ENCODE measurements around the gene MCRIP2.

GRCh38 chr16:620700-621525 is 20.7 kb upstream of the MCRIP2 start:
- TF ChIP-seq, protein P1, sequence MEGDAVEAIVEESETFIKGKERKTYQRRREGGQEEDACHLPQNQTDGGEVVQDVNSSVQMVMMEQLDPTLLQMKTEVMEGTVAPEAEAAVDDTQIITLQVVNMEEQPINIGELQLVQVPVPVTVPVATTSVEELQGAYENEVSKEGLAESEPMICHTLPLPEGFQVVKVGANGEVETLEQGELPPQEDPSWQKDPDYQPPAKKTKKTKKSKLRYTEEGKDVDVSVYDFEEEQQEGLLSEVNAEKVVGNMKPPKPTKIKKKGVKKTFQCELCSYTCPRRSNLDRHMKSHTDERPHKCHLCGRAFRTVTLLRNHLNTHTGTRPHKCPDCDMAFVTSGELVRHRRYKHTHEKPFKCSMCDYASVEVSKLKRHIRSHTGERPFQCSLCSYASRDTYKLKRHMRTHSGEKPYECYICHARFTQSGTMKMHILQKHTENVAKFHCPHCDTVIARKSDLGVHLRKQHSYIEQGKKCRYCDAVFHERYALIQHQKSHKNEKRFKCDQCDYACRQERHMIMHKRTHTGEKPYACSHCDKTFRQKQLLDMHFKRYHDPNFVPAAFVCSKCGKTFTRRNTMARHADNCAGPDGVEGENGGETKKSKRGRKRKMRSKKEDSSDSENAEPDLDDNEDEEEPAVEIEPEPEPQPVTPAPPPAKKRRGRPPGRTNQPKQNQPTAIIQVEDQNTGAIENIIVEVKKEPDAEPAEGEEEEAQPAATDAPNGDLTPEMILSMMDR (conservative IDR thresholded peaks at IDR 0.05 in 1 of 2, IDR thresholded peaks at IDR 0.05 in 1 of 2; ENCODE audit: extremely low read depth in 1 of 2, insufficient read depth in 1 of 2, low read depth in 1 of 2, low read length in 2 of 2): no peak
- TF ChIP-seq EZH2 (IDR thresholded peaks at IDR 0.05; ENCODE audit: borderline replicate concordance, low read length): no peak

All from mammary epithelial cell (primary cell).